RKO (cell line): Measurements from ENCODE around the gene PTOV1.
A peak's percentile ranks its signal among the peaks of the same experiment; 100 is the strongest.
"Not testable (repeated sequence)": the region's sequence is repeated elsewhere in the genome, so short reads cannot be mapped to it uniquely, and the experiment has no call there.

Experiments
- DNase-seq: peaks from one replicate; pipeline ENCODE4 v3.0.0-alpha.2; 2016; ENCODE audit warnings: low spot score

Gene PTOV1

DNA sequence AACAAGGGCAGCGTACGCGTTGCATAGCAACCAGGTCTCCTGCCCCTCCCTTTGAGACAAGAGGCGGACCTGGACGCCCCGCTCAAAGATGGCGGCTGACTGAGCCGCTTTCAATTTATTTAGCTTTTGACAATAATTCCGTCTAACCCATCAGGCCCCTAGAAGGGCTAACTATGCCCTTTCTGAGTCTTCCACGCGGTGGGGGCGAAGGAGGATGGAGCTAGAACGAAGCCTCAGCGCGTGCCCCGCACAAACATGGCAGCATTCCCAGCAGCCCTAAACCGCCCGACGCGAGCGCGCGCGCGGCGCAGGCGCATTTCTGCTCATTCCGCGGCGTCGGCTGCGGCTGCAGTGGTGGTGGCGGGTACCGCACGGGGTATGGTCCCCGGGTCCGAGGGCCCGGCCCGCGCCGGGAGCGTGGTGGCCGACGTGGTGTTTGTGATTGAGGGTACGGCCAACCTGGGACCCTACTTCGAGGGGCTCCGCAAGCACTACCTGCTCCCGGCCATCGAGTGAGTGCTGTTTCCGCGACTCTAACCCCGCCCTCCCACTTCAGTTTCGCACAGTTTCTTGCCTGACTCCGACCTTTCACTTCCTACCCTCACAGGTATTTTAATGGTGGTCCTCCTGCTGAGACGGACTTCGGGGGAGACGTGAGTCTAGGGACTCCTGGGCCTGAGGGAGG is 32.9 kb upstream of the PTOV1 start, which contains the start of gene MED25:
MED25 (plus strand) TSS at position 326 of the 685 bp plus-strand sequence; CDS start at position 379, 53 bp downstream.
- DNase-seq, result peak; percentile 82

DNA sequence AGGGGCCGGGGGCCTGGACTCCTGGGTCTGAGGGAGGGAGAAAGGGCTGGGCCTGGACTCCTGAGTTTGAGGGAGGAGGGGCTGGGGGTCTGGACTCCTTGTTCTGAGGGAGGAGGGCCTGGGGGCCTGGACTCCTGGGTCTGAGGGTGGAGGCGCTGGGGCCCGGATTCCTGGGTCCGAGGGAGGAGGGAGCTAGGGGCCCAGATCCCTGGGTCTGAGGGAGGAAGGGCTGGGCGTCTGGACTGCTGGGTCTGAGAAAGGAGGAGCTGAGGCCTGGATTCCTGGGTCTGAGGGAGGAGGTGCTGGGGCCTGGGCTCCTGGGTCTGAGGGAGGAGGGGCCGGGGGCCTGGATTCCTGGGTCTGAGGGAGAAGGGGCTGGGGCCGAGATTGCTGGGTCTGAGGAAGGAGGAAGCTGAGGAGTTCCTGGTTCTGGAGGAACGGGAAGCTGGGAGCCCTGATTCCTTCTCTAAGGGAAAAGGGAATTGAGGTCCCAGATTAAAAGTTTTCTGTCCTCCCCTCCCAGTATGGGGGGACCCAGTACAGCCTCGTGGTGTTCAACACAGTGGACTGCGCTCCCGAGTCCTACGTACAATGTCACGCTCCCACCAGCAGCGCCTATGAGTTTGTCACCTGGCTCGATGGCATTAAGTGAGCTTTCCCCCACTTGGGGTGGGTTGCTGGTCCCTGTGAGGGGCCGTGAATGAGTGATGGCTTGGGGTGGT is 32.1 kb upstream of the PTOV1 start:
- no peak for DNase-seq

DNA sequence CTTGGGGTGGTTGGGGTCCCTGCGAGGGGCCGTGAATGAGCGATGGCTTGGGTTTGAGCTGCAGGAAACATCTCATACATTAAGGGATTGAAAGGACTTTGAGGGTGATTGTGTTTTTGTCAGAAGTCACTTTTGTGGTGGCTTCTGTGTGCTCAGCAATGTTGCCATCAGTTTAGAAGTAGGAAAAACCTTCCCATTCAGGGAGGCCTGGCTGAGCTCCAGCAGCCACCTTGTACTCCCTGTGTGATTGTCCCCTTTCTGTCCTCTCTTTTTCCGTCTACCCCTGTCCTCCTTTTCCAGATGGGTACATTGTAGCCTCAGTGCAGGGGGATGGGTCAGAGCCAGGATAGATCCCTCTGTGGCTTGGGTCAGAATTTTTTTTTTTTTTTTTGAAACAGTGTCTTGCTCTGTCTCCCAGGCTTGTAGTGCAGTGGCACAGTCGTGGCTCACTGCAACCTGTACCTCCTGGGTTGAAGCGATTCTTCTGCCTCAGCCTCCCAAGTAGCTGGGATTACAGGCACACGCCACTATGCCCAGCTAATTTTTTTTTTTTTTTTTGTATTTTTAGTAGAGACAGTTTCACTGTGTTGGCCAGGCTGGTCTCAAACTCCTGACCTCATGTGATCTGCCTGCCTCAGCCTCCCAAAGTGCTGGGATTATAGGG is 31.4 kb upstream of the PTOV1 start:
- not testable (repeated sequence) for DNase-seq

DNA sequence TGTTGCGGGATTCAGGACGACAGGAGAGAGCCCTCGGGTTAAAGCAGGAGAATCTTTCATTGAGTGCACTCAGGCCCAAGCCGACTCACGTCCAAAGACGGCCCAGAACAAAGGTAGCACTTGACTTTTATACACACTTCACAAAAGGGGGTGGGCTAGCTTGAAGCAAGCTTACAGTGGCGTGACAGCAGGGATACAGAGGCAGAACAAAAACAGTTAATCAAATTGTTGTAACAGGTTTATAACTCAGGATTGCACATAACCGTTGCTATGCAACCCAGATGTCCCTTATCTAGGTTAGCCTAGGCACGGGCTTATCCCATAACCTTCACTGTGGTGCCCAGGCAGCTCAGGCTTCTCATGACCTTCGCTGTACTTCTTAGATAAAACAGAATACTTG is 30.8 kb upstream of the PTOV1 start:
- DNase-seq, result no peak

DNA sequence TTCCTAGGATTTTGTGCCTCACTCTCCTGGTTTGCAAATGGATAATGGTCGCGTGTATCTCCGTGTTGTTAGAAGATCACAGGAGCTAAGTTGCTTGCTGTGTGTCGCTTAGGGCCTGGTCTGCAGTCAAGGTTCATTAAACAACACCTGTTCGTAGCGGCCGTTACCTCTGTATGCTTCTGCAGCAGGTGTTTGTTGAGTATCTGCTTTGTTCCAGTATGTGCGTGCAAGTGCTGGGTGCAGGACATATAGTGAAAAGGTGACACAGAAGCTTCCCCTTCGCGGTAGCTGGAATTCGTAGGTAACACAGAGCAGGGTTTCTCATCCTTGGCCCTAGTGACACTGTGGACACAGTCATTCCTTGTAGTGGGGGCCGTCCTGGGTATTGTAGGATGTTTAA is 27.5 kb upstream of the PTOV1 start:
- DNase-seq, result no peak

DNA sequence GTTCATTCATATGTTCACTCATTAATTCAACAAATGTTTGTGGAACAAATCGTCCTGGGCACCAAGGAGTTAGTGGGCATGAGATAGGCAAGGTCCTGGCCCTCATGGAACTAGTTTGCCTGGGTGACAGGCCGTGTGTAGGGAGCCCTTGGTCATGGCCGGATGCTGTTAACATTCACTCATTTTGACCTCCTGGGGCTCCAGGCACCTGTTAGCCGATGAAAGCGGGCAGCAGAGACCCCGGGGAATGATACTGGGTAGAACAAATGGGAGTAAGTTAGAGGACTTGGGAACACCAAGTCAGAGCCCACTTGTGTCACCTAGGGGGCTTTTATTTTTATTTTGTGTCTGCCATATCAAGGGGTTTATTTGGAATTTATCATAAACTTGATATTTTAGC is 26.3 kb upstream of the PTOV1 start:
- no peak for DNase-seq

DNA sequence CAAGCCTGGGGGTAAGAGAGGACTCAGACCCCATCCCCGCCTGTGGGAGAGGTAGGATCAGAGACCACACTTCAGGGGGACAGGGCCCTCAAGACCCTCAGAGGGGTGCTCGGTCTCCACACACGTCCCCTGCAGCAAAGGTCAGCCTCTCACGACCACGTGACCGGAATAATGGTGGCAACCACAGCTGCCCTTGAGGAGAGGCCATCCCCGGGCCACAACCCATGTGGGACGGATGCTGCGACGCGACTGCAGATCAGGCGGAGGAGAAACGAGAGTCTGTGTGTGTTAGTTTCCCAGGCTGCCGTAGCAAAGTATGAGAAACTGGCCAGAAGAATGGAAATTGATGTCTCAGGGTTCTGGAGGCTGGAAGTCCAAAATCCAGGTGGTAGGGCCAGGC is 23.9 kb upstream of the PTOV1 start:
- no peak for DNase-seq

DNA sequence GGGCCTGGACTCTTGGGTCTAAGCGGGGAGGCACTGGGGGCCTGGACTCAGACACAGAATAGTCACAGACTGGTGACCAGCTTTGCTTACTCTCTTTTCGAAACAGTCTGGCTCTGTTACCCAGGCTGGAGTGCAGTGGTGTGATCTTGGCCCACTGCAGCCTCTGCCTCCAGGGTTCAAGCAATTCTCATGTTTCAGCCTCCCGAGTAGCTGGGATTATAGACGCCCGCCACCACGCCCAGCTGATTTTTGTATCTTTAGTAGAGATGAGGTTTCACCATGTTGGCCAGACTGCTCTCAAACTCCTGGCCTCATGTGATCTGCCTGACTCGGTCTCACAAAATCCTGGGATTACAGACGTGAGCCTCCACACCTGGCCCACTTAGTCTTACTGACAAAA is 21.8 kb upstream of the PTOV1 start:
- no peak for DNase-seq

DNA sequence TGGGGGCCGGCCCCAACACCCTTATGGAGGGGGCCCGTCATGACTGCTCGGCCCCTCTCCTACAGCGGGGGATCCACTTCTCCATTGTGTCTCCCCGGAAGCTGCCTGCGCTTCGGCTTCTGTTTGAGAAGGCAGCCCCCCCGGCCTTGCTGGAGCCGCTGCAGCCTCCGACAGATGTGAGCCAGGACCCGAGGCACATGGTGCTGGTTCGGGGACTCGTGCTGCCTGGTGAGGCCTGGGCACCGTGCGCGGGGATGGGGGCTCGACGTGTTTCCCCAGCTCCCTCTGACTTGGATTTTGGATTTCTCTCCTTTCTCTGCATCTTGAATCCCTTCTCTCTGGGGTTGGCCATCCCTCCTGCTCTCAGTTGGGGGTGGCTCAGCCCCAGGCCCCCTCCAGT is 21.2 kb upstream of the PTOV1 start:
- no peak for DNase-seq

DNA sequence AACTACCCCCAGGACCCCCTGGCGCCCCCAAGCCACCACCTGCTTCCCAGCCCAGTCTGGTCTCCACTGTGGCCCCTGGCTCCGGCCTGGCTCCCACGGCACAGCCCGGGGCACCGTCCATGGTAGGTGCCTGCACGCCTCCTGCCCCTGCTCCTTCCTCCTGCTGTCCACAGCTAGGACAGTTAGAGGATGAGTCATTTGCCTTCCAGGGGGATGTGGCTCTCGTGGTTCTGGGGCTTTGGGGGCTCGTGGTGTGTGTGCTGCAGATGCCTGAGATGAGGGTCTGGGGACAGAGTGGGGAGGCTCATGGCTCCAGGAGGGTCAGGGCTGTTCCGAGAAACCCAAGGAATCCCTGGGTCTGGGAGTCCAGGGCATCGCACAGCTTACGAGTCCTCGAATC is 20.2 kb upstream of the PTOV1 start:
- DNase-seq, result no peak

DNA sequence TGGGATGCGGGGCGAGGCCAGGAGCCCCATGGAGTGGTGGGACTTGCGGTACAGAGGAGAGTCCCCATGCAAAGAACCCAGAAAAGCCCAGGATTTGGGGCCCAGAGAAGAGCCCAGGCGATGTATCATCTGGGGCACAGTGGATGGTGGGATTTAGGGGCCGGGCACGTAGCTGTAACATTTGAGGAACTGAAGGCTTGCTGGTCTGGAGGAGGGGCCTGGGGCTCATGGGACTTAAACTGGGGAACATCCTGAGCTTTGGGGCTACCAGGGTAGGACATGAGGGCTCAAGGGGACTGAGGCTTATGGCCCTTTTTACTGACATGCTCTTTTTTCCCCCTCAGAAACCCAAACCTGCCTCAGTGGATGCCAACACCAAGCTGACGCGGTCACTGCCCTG is 19.4 kb upstream of the PTOV1 start:
- no peak for DNase-seq

DNA sequence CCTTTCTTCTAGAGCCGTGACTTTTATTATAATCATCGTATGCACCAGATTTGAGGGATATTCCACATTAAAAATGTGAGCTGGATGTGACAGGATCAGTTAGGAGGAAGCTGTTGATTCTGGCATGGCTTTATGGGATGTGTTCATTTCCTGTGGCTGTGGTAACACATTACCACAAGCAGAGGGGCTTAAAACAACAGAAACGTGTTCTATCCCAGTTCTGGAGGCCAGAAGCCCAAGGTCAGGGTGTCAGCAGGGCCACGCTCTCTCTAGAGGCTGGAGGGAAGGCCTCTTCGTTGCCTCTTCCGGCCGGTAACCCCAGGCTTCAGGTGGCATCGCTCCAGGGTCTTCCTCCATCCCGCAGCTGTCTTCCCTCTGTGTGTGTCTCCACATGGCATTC is 18.4 kb upstream of the PTOV1 start:
- DNase-seq, result no peak

DNA sequence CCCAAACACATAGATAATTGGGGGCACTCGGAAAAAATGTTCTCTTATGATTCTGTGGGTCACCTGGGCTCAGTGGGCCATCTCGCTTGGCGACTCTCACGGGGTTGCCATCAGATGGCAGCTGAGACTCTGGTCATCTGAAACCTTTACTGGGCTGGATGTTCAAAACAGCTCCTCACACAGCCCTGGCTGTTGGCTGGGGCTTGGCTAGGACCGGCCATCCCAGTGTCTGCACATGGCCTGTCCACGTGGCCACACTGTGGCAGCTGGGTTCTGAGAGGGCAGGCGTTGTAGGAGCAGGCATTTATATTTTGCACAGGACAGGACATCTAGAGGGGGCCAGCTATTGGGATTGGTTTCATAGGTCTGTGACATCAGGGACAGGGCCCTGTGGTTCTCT is 17.4 kb upstream of the PTOV1 start:
- no peak for DNase-seq

DNA sequence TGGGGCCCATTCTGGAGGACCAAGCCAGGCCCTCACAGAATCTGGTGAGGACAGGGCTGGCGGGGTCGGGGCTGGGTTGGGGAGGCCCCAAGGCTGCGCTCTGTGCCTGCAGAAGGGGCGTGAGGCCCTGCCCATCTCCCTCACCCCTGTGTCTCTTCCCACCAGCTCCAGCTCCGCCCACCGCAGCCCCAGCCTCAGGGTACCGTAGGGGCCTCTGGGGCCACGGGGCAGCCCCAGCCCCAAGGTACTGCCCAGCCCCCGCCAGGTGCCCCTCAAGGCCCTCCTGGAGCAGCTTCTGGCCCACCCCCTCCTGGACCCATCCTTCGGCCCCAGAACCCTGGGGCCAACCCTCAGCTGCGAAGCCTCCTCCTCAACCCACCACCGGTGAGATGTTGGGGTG is 15.4 kb upstream of the PTOV1 start:
- no peak for DNase-seq

DNA sequence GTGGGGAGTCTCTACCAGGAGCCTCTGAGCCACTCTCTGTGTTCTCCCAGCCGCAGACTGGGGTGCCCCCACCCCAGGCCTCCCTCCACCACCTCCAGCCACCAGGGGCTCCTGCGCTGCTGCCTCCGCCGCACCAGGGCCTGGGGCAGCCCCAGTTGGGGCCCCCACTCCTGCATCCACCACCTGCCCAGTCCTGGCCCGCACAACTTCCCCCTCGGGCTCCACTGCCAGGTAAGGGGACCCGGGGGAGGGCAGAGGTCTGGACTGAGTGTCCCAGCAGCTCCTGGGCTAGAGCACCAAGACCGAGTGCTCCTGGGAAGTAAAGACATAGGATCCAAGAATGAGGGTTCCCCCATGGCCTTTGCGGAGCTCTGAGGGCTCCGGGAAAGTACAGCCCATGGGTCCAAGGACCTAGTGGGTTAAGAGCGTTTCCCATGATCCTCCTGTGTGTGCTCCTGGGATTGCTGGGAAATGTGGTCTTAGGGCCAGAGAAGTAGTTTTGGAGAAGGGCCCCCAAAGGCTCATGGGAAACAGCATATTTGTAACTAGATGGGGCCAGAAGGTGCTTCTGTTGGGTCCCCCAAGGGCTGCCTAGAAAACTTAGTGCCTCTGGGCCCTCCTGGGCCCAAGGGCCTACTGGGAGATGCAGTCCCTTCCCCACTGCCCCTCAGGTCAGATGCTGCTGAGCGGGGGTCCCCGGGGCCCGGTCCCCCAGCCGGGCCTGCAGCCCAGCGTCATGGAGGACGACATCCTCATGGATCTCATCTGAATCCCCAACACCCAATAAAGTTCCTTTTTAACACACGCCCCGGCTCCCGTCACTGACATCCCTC is 14.6 kb upstream of the PTOV1 start:
- DNase-seq, result no peak

DNA sequence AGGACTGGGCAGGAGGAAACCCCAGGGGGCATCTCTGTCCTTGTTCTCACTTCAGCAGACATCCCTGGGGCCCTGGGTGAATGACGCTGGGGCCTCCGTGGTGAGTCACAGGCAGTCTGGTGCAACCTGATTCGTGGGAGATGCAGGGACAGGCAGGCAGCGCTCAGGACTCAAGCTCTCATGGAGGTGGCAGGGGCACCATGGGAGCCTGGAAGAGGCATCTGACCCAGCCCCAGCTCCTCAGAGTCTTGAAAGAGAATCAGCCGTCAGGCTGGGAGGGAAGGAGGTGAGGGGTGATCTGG is 14.0 kb upstream of the PTOV1 start:
- DNase-seq, result no peak

DNA sequence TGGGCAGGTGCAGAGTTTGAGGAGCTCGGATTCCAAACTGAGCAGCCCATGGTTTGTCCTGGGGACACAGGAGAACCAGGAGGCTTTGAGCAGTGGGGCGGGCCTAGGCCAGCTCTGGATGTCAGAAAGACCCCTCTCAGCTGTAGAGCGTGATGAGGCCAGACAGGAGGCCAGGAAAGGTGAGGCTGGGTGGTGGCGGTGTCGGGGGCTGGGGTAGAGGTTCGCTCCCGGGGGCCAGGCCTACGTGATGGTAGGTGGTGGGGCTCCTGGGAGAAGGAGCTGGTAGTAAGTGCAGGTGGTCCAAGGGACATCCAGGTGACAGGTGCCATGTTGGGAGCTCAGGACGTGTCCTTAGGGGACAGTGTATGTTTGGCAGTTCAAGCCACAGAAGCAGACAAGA is 13.5 kb upstream of the PTOV1 start:
- no peak for DNase-seq

DNA sequence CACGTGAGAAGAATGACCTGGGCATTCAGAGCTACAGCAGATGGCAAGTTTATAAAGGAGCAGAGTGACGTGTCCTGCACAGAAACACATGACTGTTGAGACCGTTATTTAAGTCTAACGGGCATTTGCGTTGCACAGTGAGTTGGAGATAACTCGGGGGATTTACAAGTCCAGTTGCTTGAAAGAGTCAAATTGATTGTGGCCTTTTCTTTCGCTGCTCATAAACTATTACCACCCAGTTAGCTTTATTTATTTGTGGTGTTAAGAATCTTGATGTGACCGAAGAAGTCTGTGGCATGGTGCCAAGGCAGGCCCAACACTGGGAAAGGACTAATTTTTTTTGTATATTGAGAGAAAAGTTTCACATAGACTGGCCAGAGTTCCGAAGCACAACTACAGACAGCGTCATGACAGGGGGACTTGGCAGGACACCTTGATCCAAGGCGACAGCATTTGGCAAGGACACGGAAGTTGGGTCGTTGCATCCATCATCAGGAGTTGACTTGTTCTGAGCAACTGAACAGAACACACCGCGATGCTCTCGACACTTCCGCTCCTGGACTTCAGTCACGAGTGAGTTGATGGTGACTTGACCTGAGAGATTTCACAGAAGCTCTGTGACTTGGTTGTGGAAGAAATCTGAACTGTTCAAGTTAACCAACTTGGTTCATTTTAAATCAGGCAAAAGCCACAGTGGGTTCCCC is 11.9 kb upstream of the PTOV1 start:
- no peak for DNase-seq

DNA sequence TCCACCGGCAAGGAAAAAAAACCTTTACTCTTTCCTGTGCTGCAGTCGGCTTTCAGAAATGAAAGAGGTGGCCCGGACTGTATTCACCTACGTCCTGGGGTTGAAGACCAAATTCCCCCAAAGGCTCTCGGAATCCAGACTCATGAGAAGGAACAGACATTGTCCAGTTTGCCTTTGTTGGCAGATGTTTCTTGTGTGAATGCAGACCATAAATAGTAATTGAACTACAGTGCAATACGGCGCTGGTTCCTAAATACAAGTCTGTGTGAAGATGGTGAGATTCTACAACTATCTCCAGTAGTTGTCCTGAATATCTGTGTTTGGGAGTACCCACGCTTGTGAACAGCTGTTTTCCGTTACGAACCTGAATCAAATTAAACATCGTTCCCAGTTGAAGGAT is 11.2 kb upstream of the PTOV1 start:
- no peak for DNase-seq

DNA sequence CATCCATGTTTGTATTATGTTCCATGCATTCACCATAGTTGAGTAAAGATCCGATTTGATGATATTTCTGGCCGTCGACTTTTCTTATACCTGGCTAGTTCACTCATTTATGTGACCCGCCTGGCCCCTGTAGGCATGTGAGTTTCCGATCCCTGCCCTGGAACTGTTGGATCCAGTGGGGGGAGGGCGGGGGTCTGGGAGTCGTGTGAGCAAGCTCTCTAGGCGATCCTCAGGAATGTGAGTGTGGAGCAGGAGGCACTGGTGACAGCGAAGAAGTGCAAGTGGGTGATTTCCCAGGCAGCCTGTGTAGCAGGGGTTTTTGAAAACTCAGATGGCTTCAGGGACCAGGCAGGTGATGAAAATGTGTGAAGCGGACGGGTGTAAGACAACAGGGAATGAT is 10.6 kb upstream of the PTOV1 start:
- DNase-seq, result no peak

DNA sequence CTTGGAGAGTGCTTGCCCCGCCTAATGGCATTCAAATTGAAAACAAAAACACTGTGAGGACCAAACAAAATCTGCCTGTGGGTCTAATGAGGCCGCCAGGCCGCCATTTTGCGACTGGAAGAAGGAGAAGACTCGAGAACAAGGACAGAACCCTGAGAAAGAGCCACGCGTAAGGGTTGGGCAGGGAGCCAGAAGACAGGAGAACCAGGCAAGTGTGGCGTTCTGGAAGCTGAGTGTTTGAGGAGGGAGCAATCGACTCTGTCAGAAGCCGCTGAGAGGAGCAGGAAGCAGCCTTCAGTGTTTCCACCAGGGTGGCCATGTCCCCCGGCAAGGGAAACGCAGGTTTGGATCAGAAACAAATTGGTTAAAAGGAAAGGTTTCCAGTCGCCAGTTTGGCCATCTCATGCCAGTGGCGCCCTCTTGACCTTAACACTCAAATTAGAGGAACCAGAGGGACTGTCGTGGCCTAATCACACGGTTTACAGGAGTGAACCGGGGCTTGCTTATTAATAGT is 10.2 kb upstream of the PTOV1 start:
- DNase-seq, result no peak

DNA sequence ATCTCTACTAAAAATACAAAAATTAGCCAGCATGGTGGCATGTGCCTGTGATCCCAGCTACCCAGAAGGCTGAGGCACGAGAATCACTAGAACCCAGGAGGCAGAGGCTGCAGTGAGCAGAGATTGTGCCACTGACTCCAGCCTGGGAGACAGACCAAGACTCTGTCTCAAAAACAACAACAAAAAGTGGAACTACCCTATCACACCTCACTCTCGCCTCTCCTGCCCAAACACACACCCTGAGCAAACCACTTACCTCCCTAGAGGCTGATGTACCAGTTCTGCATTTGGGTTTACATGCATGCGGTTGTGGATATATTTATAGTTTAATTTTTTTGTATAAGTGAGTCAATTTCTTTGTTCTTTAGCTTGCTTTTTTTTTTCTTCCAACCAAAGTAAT is 7.7 kb upstream of the PTOV1 start:
- DNase-seq, result no peak
